ENCODE data around the gene RASGRF2. TPM values are rescaled to one million over a fixed set of nuclear protein-coding genes. Genes with fewer than 3 reads are reported as not detected.
"Not testable (repeated sequence)": the region's sequence is repeated elsewhere in the genome, so short reads cannot be mapped to it uniquely, and the experiment has no call there.

Gene RASGRF2
- total RNA-seq, 2 donors from 2014 or later = 6.9 to 13.9 TPM

- Histone ChIP-seq H3K9me3 (peaks cover 4% of the 10 kb centered on the region), H3K27ac (no peak overlapping the region), H3K36me3 (peaks cover 6% of the 10 kb centered on the region), H3K27me3 (replicated peaks; ENCODE audit: insufficient read depth) (no peaks in the 10 kb centered on the region), H3K4me3 (no peak overlapping the region), H3K4me1 (ENCODE audit: control insufficient read depth in 1 of 2, low read depth in 2 of 2) (no peaks in the 10 kb centered on the region)
- ATAC-seq (ENCODE audit: insufficient number of reproducible peaks, low FRiP score, low read depth) (no peak), DNase-seq (ENCODE audit: low spot score) (no peak)
- TF ChIP-seq CTCF (IDR thresholded peaks at IDR 0.05) = no peak
These were observed 308.5 kb downstream of the RASGRF2 start for GRCh38 chr5:81268521-81269196.

- Histone ChIP-seq H3K36me3 (peaks cover 6% of the 10 kb centered on the region), H3K4me3 (no peak overlapping the region), H3K4me1 (ENCODE audit: control insufficient read depth in 1 of 2, low read depth in 2 of 2) (no peaks in the 10 kb centered on the region), H3K27me3 (replicated peaks; ENCODE audit: insufficient read depth) (no peaks in the 10 kb centered on the region), H3K9me3 (peaks cover 7% of the 10 kb centered on the region), H3K27ac (no peak overlapping the region)
- ATAC-seq (ENCODE audit: insufficient number of reproducible peaks, low FRiP score, low read depth) (no peak), DNase-seq (ENCODE audit: low spot score) (no peak)
- TF ChIP-seq CTCF (IDR thresholded peaks at IDR 0.05) = no peak
These were observed 309.7 kb downstream of the RASGRF2 start for GRCh38 chr5:81269751-81270393.

GRCh38 chr5:81270394-81271027 lies 310.3 kb downstream of the RASGRF2 start:
- H3K9me3 ChIP-seq = peaks cover 13% of the 10 kb centered on the region
- not testable (repeated sequence) for H3K4me1 ChIP-seq (ENCODE audit: control insufficient read depth in 1 of 2, low read depth in 2 of 2); H3K27me3 ChIP-seq (replicated peaks; ENCODE audit: insufficient read depth); H3K4me3 ChIP-seq; DNase-seq (ENCODE audit: low spot score); H3K27ac ChIP-seq; ATAC-seq (ENCODE audit: insufficient number of reproducible peaks, low FRiP score, low read depth); H3K36me3 ChIP-seq
